Mesothelial cell of epicardium (in vitro differentiated cells): ENCODE results near the gene MYL9. TPM values are rescaled to one million over a fixed set of nuclear protein-coding genes. Genes with fewer than 3 reads are reported as not detected.

Experiments used
- DNase-seq, 2 experiments: peaks; one replicate each; pipeline ENCODE4 v3.0.0; 2021; ENCODE audit warnings: low spot score in 2 of 2; ENCODE audit not compliant: unreplicated experiment in 2 of 2
- H3K27ac Mint-ChIP-seq: 2 replicates; pipeline ENCODE4 v1.8.0; 2021; ENCODE audit warnings: mixed read lengths
- H3K27me3 Mint-ChIP-seq: 2 replicates; pipeline ENCODE4 v1.8.0; 2021; ENCODE audit warnings: low read depth, mixed read lengths
- H3K36me3 Mint-ChIP-seq: 2 replicates; pipeline ENCODE4 v1.8.0; 2021; ENCODE audit warnings: mixed read lengths
- H3K4me1 Mint-ChIP-seq: 2 replicates; pipeline ENCODE4 v1.8.0; 2021; ENCODE audit warnings: mixed read lengths
- H3K4me3 Mint-ChIP-seq: 2 replicates; pipeline ENCODE4 v1.8.0; 2021; ENCODE audit warnings: mild to moderate bottlenecking, moderate library complexity, mixed read lengths
- H3K9me3 Mint-ChIP-seq: 2 replicates; pipeline ENCODE4 v1.8.0; 2021; ENCODE audit warnings: mixed read lengths
- total RNA-seq: library from RNA; stranded (reverse); gene quantifications from 3 replicates; pipeline ENCODE4 v1.2.1, GENCODE V29; 2021
- TF ChIP-seq, protein P1 (sequence below): fragments of 200-600 bp; sonication (generic); IDR thresholded peaks from one replicate; pipeline ENCODE4 v1.5.0; 2021; ENCODE audit warnings: antibody characterized with exemption; ENCODE audit not compliant: unreplicated experiment

The MYL9 gene
- total RNA-seq, 1 donor from 2014 or later: 238 TPM

GRCh38 chr20:36497856-36498255, 43.5 kb upstream of the MYL9 start:
- H3K4me1 Mint-ChIP-seq: peaks cover 2% of the 10 kb centered on the region
- H3K36me3 Mint-ChIP-seq: peaks cover 17% of the 10 kb centered on the region
- no peak overlapping the region for H3K4me3 Mint-ChIP-seq
- DNase-seq: no peak
- no peaks in the 10 kb centered on the region for H3K27me3 Mint-ChIP-seq
- no peak overlapping the region for H3K27ac Mint-ChIP-seq
- H3K9me3 Mint-ChIP-seq: no peaks in the 10 kb centered on the region
- TF ChIP-seq, protein P1, sequence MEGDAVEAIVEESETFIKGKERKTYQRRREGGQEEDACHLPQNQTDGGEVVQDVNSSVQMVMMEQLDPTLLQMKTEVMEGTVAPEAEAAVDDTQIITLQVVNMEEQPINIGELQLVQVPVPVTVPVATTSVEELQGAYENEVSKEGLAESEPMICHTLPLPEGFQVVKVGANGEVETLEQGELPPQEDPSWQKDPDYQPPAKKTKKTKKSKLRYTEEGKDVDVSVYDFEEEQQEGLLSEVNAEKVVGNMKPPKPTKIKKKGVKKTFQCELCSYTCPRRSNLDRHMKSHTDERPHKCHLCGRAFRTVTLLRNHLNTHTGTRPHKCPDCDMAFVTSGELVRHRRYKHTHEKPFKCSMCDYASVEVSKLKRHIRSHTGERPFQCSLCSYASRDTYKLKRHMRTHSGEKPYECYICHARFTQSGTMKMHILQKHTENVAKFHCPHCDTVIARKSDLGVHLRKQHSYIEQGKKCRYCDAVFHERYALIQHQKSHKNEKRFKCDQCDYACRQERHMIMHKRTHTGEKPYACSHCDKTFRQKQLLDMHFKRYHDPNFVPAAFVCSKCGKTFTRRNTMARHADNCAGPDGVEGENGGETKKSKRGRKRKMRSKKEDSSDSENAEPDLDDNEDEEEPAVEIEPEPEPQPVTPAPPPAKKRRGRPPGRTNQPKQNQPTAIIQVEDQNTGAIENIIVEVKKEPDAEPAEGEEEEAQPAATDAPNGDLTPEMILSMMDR: no peak

- TF ChIP-seq, protein P1: no peak
- H3K4me3 Mint-ChIP-seq: no peak overlapping the region
- H3K36me3 Mint-ChIP-seq: peaks cover 21% of the 10 kb centered on the region
These were observed 42.7 kb upstream of the MYL9 start for GRCh38 chr20:36498386-36499179.

GRCh38 chr20:36499211-36499610, 42.1 kb upstream of the MYL9 start:
- DNase-seq: no peak
- Mint-ChIP-seq H3K27ac (no peak overlapping the region), H3K36me3 (peaks cover 23% of the 10 kb centered on the region), H3K4me3 (no peak overlapping the region), H3K9me3 (no peaks in the 10 kb centered on the region), H3K27me3 (no peaks in the 10 kb centered on the region), H3K4me1 (no peaks in the 10 kb centered on the region)
- TF ChIP-seq, protein P1: no peak

More at GRCh38 chr20:36498386-36499179, 42.7 kb upstream of the MYL9 start:
- Mint-ChIP-seq H3K9me3 (no peaks in the 10 kb centered on the region), H3K27me3 (no peaks in the 10 kb centered on the region), H3K4me1 (no peaks in the 10 kb centered on the region), H3K27ac (no peak overlapping the region)
- DNase-seq: no peak

GRCh38 chr20:36499723-36500501, 41.4 kb upstream of the MYL9 start:
- Mint-ChIP-seq H3K9me3 (no peaks in the 10 kb centered on the region), H3K4me1 (no peaks in the 10 kb centered on the region), H3K27me3 (no peaks in the 10 kb centered on the region), H3K4me3 (no peak overlapping the region), H3K36me3 (peaks cover 29% of the 10 kb centered on the region), H3K27ac (no peak overlapping the region)
- TF ChIP-seq, protein P1: no peak
- DNase-seq: no peak

DNA sequence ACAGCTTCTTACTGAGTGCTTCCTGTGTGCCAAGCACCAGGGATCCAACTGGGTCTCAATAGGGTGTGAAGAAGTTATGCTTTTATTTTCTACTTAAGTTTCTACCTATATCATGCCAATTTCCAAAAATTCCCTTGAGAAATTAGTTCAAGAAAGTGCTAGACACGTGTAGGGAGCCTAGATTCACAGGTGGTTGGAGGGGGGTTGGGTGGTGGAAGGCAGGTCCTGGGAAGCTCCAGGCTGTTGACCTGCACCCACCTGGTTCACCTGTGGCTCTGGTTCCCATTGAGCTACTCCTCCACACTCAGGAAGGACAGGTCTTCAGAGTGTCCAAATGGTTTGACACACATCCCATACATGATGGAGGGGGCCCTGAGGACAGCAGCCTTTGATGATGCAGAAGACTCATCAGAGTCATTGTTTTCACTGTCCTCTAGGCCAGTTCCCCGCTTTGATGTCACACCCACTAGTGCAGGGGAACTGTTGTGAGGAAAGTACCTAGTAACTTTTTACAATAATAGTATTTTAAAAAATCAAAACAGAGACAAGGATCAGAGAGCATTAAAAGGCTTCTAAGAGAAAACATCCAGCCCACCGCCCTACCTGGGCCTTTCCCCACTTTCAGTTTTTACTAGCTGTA, 39.8 kb upstream of the MYL9 start:
- H3K4me1 Mint-ChIP-seq: no peaks in the 10 kb centered on the region
- H3K36me3 Mint-ChIP-seq: peaks cover 26% of the 10 kb centered on the region
- H3K27me3 Mint-ChIP-seq: no peaks in the 10 kb centered on the region
- no peak overlapping the region for H3K27ac Mint-ChIP-seq
- no peaks in the 10 kb centered on the region for H3K9me3 Mint-ChIP-seq
- TF ChIP-seq, protein P1: no peak
- no peak for DNase-seq
- H3K4me3 Mint-ChIP-seq: no peak overlapping the region
